H1 (cell line): ENCODE data around the gene CTNNBL1. TPM values are rescaled to one million over a fixed set of nuclear protein-coding genes. Genes with fewer than 3 reads are reported as not detected.

Experiments used
- CTCF ChIA-PET: fragments of 300-600 bp; sonication (Branson Sonifier 250); formaldehyde crosslinking; loops from one replicate; lab custom pipeline; 2021; ENCODE audit not compliant: partially characterized antibody; lab: Charles Lee
- POLR2A ChIA-PET: fragments of 300-600 bp; sonication (Branson Sonifier 250); formaldehyde crosslinking; loops from one replicate; lab custom pipeline; 2021; ENCODE audit warnings: inconsistent platforms; ENCODE audit not compliant: partially characterized antibody; lab: Charles Lee
- DNase-seq, 2 experiments: peaks; one replicate each; pipeline versions ENCODE4 v3.0.0 to v3.0.0-alpha.2; 2010 to 2022; ENCODE audit warnings: low spot score in 2 of 2, low read depth in 1 of 2, mixed read lengths in 1 of 2
- FAIRE-seq: peaks from 2 replicates; lab custom pipeline; 2011; peaks lifted over from hg19 to GRCh38; lab: Jason Lieb, UNC
- H2AFZ ChIP-seq: 2 replicates; pipeline ENCODE4 v1.8.1; 2012; ENCODE audit warnings: low read length, inconsistent platforms
- H2AK5ac ChIP-seq: 2 replicates; pipeline ENCODE4 v1.6.1; 2013; ENCODE audit warnings: low read depth, low read length
- H2BK120ac ChIP-seq: replicated peaks from 2 replicates; pipeline ENCODE3; 2013; ENCODE audit warnings: low read depth, low read length, inconsistent platforms
- H2BK12ac ChIP-seq: 2 replicates; pipeline ENCODE4 v1.6.1; 2013; ENCODE audit warnings: low read depth, low read length
- H2BK15ac ChIP-seq: 2 replicates; pipeline ENCODE4 v1.6.1; 2013; ENCODE audit warnings: low read length
- H2BK20ac ChIP-seq: 2 replicates; pipeline ENCODE4 v1.6.1; 2013; ENCODE audit warnings: low read length
- H2BK5ac ChIP-seq: 2 replicates; pipeline ENCODE4 v1.6.1; 2013; ENCODE audit warnings: low read depth, low read length
- H3K14ac ChIP-seq: 2 replicates; pipeline ENCODE4 v1.6.1; 2013; ENCODE audit warnings: inconsistent platforms; ENCODE audit not compliant: insufficient read length
- H3K18ac ChIP-seq: 2 replicates; pipeline ENCODE4 v1.6.1; 2013; ENCODE audit warnings: low read length; ENCODE audit errors: extremely low read depth
- H3K23ac ChIP-seq: 2 replicates; pipeline ENCODE4 v1.6.1; 2013; ENCODE audit warnings: inconsistent platforms; ENCODE audit not compliant: insufficient read length
- H3K23me2 ChIP-seq: 2 replicates; pipeline ENCODE4 v1.6.1; 2013; ENCODE audit warnings: low read depth, low read length
- H3K27ac ChIP-seq: 2 replicates; pipeline ENCODE4 v1.6.1; 2011; ENCODE audit warnings: low read depth, low read length, inconsistent platforms
- H3K27me3 ChIP-seq, 4 experiments: replicated peaks in 1 of 4; 1 replicate in 1 of 4; 2 replicates in 3 of 4; pipeline versions ENCODE4 v1.6.1 to v1.8.1; 2011 to 2013; ENCODE audit warnings: low read length in 3 of 4, mild to moderate bottlenecking in 3 of 4, inconsistent platforms in 2 of 4, mixed read lengths in 2 of 4, moderate library complexity in 1 of 4; ENCODE audit not compliant: control insufficient read depth in 3 of 4, insufficient read depth in 3 of 4; ENCODE audit errors: extremely low read depth in 1 of 4
- H3K36me3 ChIP-seq, 4 experiments: 2 replicates each; pipeline versions ENCODE4 v1.6.1 to v1.8.1; 2011 to 2013; ENCODE audit warnings: mild to moderate bottlenecking in 4 of 4, low read length in 3 of 4, moderate library complexity in 2 of 4, control low read depth in 1 of 4, inconsistent platforms in 1 of 4; ENCODE audit not compliant: insufficient read depth in 4 of 4, control insufficient read depth in 2 of 4
- H3K4ac ChIP-seq: replicated peaks from 2 replicates; pipeline ENCODE3; 2013; ENCODE audit warnings: low read length, low read depth, mixed read lengths, inconsistent platforms; ENCODE audit not compliant: insufficient read length
- H3K4me1 ChIP-seq, 4 experiments: replicated peaks in 1 of 4; 1 replicate in 1 of 4; 2 replicates in 3 of 4; pipeline versions ENCODE4 v1.6.1 to v1.8.1; 2011 to 2013; ENCODE audit warnings: low read length in 3 of 4, inconsistent platforms in 2 of 4, mixed read lengths in 1 of 4; ENCODE audit not compliant: insufficient read depth in 4 of 4, control insufficient read depth in 3 of 4
- H3K4me2 ChIP-seq, 2 experiments: 2 replicates each; pipeline versions ENCODE4 v1.6.1 to v1.8.1; 2011 to 2013; ENCODE audit warnings: low read depth in 2 of 2, low read length in 2 of 2, control low read depth in 1 of 2, inconsistent platforms in 1 of 2, mild to moderate bottlenecking in 1 of 2; ENCODE audit not compliant: insufficient read depth in 1 of 2
- H3K4me3 ChIP-seq, 4 experiments: fragments of 200-600, 300-600 bp in 1 of 4; sonication (generic), shearing (Covaris generic), sonication (Bioruptor Twin) in 1 of 4; 2 replicates each; pipeline versions ENCODE4 v1.5.1 to v1.8.1; 2011 to 2016; ENCODE audit warnings: low read length in 4 of 4, low read depth in 3 of 4, control low read depth in 2 of 4, inconsistent platforms in 2 of 4, mild to moderate bottlenecking in 2 of 4, mixed read lengths in 1 of 4, moderate library complexity in 1 of 4; ENCODE audit not compliant: insufficient read depth in 2 of 4; ENCODE audit errors: extremely low read depth in 1 of 4
- H3K56ac ChIP-seq: replicated peaks from 2 replicates; pipeline ENCODE3; 2013; ENCODE audit warnings: low read depth, mild to moderate bottlenecking, mixed read lengths, low read length, inconsistent platforms; ENCODE audit not compliant: insufficient read length
- H3K79me1 ChIP-seq: 2 replicates; pipeline ENCODE4 v1.6.1; 2013; ENCODE audit warnings: low read depth, low read length, control low read depth
- H3K79me2 ChIP-seq, 2 experiments: 2 replicates each; pipeline versions ENCODE4 v1.6.1 to v1.8.1; 2012 to 2013; ENCODE audit warnings: low read length in 2 of 2, mild to moderate bottlenecking in 2 of 2, inconsistent platforms in 1 of 2; ENCODE audit not compliant: insufficient read depth in 2 of 2, control insufficient read depth in 1 of 2
- H3K9ac ChIP-seq, 4 experiments: replicated peaks in 1 of 4; 1 replicate in 1 of 4; 2 replicates in 3 of 4; pipeline versions ENCODE4 v1.6.1 to v1.8.1; 2011 to 2013; ENCODE audit warnings: low read depth in 3 of 4, low read length in 3 of 4, control low read depth in 2 of 4, mild to moderate bottlenecking in 2 of 4, moderate library complexity in 2 of 4, inconsistent platforms in 1 of 4; ENCODE audit errors: extremely low read depth in 1 of 4
- H3K9me3 ChIP-seq, 2 experiments: 2 replicates each; pipeline versions ENCODE4 v1.6.1 to v1.8.1; 2012 to 2013; ENCODE audit warnings: mild to moderate bottlenecking in 2 of 2, moderate library complexity in 2 of 2, control low read depth in 1 of 2, inconsistent platforms in 1 of 2, low read depth in 1 of 2, low read length in 1 of 2, mixed read lengths in 1 of 2; ENCODE audit not compliant: insufficient read depth in 2 of 2
- H4K20me1 ChIP-seq, 2 experiments: replicated peaks in 1 of 2; 2 replicates each; pipeline versions ENCODE3 to v1.8.1; 2011 to 2013; ENCODE audit warnings: inconsistent platforms in 2 of 2, low read length in 2 of 2, mild to moderate bottlenecking in 1 of 2; ENCODE audit not compliant: insufficient read depth in 2 of 2, control insufficient read depth in 1 of 2
- H4K5ac ChIP-seq: 2 replicates; pipeline ENCODE4 v1.6.1; 2013; ENCODE audit warnings: low read length, low read depth, mixed read lengths, inconsistent platforms; ENCODE audit not compliant: insufficient read length
- H4K8ac ChIP-seq: 2 replicates; pipeline ENCODE4 v1.8.0; 2013; ENCODE audit warnings: mild to moderate bottlenecking, moderate library complexity, low read length, inconsistent platforms; ENCODE audit not compliant: insufficient read depth; ENCODE audit errors: extremely low read depth
- H4K91ac ChIP-seq: replicated peaks from 2 replicates; pipeline ENCODE3; 2013; ENCODE audit warnings: low read length, mixed read lengths, inconsistent platforms; ENCODE audit not compliant: insufficient read length
- BCL11A ChIP-seq, 2 experiments: IDR thresholded peaks; one replicate each; pipeline ENCODE4 v1.6.1; 2011; ENCODE audit warnings: low read depth in 2 of 2, low read length in 2 of 2, mild to moderate bottlenecking in 2 of 2
- CBX5 ChIP-seq: fragments of 300-800, 300-1000 bp; sonication (generic); IDR thresholded peaks from 2 replicates; pipeline ENCODE4 v1.7.1; 2016; ENCODE audit warnings: antibody characterized with exemption, low read length, low read depth
- CEBPB ChIP-seq: IDR thresholded peaks from 2 replicates; pipeline ENCODE4 v1.6.1; 2012; ENCODE audit warnings: low read depth, low read length
- CREB1 ChIP-seq: IDR thresholded peaks from 2 replicates; pipeline ENCODE4 v1.6.1; 2012; ENCODE audit warnings: inconsistent platforms
- EGR1 ChIP-seq: IDR thresholded peaks from 2 replicates; pipeline ENCODE4 v1.6.1; 2011; ENCODE audit warnings: low read depth, low read length, borderline replicate concordance
- FOSL1 ChIP-seq: IDR thresholded peaks from 2 replicates; pipeline ENCODE4 v1.6.1; 2011; ENCODE audit warnings: mild to moderate bottlenecking, low read depth, low read length, moderate library complexity; ENCODE audit not compliant: insufficient read depth
- HDAC6 ChIP-seq: IDR thresholded peaks from one replicate; pipeline ENCODE4 v1.7.1; 2012; ENCODE audit warnings: low read depth, mild to moderate bottlenecking, inconsistent platforms, low read length, moderate library complexity
- NRF1 ChIP-seq: IDR thresholded peaks from 2 replicates; pipeline ENCODE4 v1.6.1; 2011; ENCODE audit warnings: mild to moderate bottlenecking, low read depth, low read length, improper control_type of control experiment
- POLR2AphosphoS5 ChIP-seq: IDR thresholded peaks from 2 replicates; pipeline ENCODE4 v1.6.1; 2011; ENCODE audit warnings: low read depth, low read length
- RAD21 ChIP-seq, 2 experiments: IDR thresholded peaks in 1 of 2; conservative IDR thresholded peaks in 1 of 2; 2 replicates each; pipeline ENCODE4 v1.6.1; 2011; ENCODE audit warnings: low read depth in 2 of 2, low read length in 2 of 2, improper control_type of control experiment in 1 of 2, inconsistent platforms in 1 of 2, mild to moderate bottlenecking in 1 of 2, moderate library complexity in 1 of 2
- RXRA ChIP-seq: IDR thresholded peaks from 2 replicates; pipeline ENCODE4 v1.6.1; 2011; ENCODE audit warnings: low read depth, mild to moderate bottlenecking, low read length, moderate library complexity; ENCODE audit not compliant: insufficient read depth
- TCF12 ChIP-seq: IDR thresholded peaks from 2 replicates; pipeline ENCODE4 v1.6.1; 2011; ENCODE audit warnings: low read depth, mild to moderate bottlenecking, low read length
- WGBS, 2 experiments: shearing (Covaris generic) in 1 of 2; methylation state at CpG; one replicate each; pipeline versions ENCODE4 v1.1.6 to v1.1.7; 2013 to 2015; ENCODE audit warnings: low lambda C conversion rate in 2 of 2, mixed read lengths in 2 of 2, inconsistent platforms in 1 of 2, low coverage in 1 of 2, missing lambda C conversion rate in 1 of 2; ENCODE audit not compliant: insufficient replicate concordance in 2 of 2, insufficient coverage in 1 of 2, insufficient read length in 1 of 2; ENCODE audit errors: extremely low coverage in 1 of 2, missing lambda C conversion rate in 1 of 2; 5-methylcytosine and 5-hydroxymethylcytosine counted together
- polyA plus RNA-seq, 7 experiments: library from polyadenylated mRNA; depleted of rRNA in 3 of 7; stranded (reverse) in 5 of 7; unstranded in 2 of 7; fragments of >200 nt in 5 of 7; fragments of 200-250 nt in 2 of 7; gene quantifications; 1 replicate in 5 of 7; 2 replicates in 1 of 7; 4 replicates in 1 of 7; pipeline versions ENCODE4 v1.2.1 to v1.2.3, GENCODE V29; 2011 to 2013; ENCODE audit warnings: missing spikeins in 2 of 7, mixed read lengths in 2 of 7
- total RNA-seq: library from RNA; stranded (reverse); fragmentation: NEBNext Ultra II Directional; extraction: Animal tissue kit (Norgen Biotek cat#: 25700); gene quantifications from 2 replicates; pipeline ENCODE4 v1.2.1, GENCODE V29; 2021

CTNNBL1 gene
- total and polyA plus RNA-seq, 2 of the 8 experiments (the other 6 are each of a cell fraction or from before 2014, with no cell fraction given): 19.6 to 81.6 TPM

GRCh38 chr20:37870294-37870693 lies 176.5 kb downstream of the CTNNBL1 start:
- H4K20me1 ChIP-seq: no peaks in the 10 kb centered on the region
- H3K4me2 ChIP-seq: no peak overlapping the region
- FAIRE-seq (no peak), DNase-seq (no peak)
- H3K23ac ChIP-seq: no peak overlapping the region
- no peak overlapping the region for H3K4me3 ChIP-seq
- H3K56ac ChIP-seq: no peak overlapping the region
- H2BK5ac ChIP-seq: peak overlapping the region; percentile 2; the same call in 1 of the 2 replicates
- H2BK20ac ChIP-seq: no peak overlapping the region
- no peak overlapping the region for H2BK12ac ChIP-seq
- POLR2A ChIA-PET: no interaction called here
- WGBS, 2 experiments: 84% methylated on average over 11 of the region's 11 CpGs; no CpG with 5 or more reads in 1 of the 2 experiments
- 0 out of 2 replicates have a peak overlapping the region, but pooled peaks have one; percentile 61 for H2BK15ac ChIP-seq
- H3K79me1 ChIP-seq: no peaks in the 10 kb centered on the region; the same call in 1 of the 2 replicates
- H3K18ac ChIP-seq: no peak overlapping the region
- peak overlapping the region; percentile 87 for H4K91ac ChIP-seq
- H3K36me3 ChIP-seq: no peaks in the 10 kb centered on the region; a peak in 3 of 8 replicates
- 0 out of 2 replicates have a peak overlapping the region, but pooled peaks have one; percentile 7 for H2AK5ac ChIP-seq
- no peak overlapping the region for H4K8ac ChIP-seq
- H3K9me3 ChIP-seq: no peaks in the 10 kb centered on the region
- H4K5ac ChIP-seq: no peak overlapping the region
- H3K4ac ChIP-seq: no peak overlapping the region
- H2AFZ ChIP-seq: no peak overlapping the region
- CTCF ChIA-PET: interaction anchor here (0.7 kb wide), 1 partner anchor 22 kb away, joined by 4 read pairs; no protein-coding TSS in a partner anchor
- H3K27ac ChIP-seq: no peak overlapping the region
- no peaks in the 10 kb centered on the region for H3K79me2 ChIP-seq
- H3K27me3 ChIP-seq: no peaks in the 10 kb centered on the region
- H3K14ac ChIP-seq: no peak overlapping the region
- H2BK120ac ChIP-seq: no peak overlapping the region
- H3K23me2 ChIP-seq: no peaks in the 10 kb centered on the region
- peaks cover 7 to 13% (median 11%) of the 10 kb centered on the region in 4 experiments for H3K4me1 ChIP-seq
- H3K9ac ChIP-seq: no peak overlapping the region
- TF ChIP-seq HDAC6 (no peak), EGR1 (no peak), TCF12 (no peak), CREB1 (no peak), RXRA (no peak), CEBPB (no peak), BCL11A (IDR thresholded peaks at IDR 0.05; ENCODE audit: low read depth in 2 of 2, low read length in 2 of 2) (no peak), FOSL1 (no peak), CBX5 (no peak), NRF1 (no peak), POLR2AphosphoS5 (no peak), RAD21 (IDR thresholded peaks at IDR 0.05 in 1 of 2, conservative IDR thresholded peaks at IDR 0.05 in 1 of 2; ENCODE audit: low read depth in 2 of 2, low read length in 2 of 2) (no peak)
